Large intestine (tissue), 3 donors: ENCODE data around the gene MVK. TPM values are rescaled to one million over a fixed set of nuclear protein-coding genes. Genes with fewer than 3 reads are reported as not detected.

Source experiments
- DNase-seq, 2 donors: peaks; one replicate each; pipeline versions ENCODE4 v3.0.0 to v3.0.0-alpha.2; 2013
- H3K27ac ChIP-seq: one replicate; pipeline ENCODE4 v1.5.1; 2013; ENCODE audit warnings: low read length
- H3K27me3 ChIP-seq: 2 replicates; pipeline ENCODE4 v1.6.1; 2013; ENCODE audit warnings: low read length; ENCODE audit not compliant: control insufficient read depth, insufficient read depth
- H3K36me3 ChIP-seq: 2 replicates; pipeline ENCODE4 v1.6.1; 2013; ENCODE audit warnings: low read length; ENCODE audit not compliant: control insufficient read depth, insufficient read depth
- H3K4me1 ChIP-seq: one replicate; pipeline ENCODE4 v1.6.1; 2013; ENCODE audit warnings: low read length; ENCODE audit not compliant: control insufficient read depth, insufficient read depth
- H3K4me3 ChIP-seq: one replicate; pipeline ENCODE4 v1.5.1; 2013; ENCODE audit warnings: low read length
- H3K9me3 ChIP-seq: one replicate; pipeline ENCODE4 v1.6.1; 2013; ENCODE audit warnings: mild to moderate bottlenecking, low read depth, low read length, moderate library complexity; ENCODE audit not compliant: control insufficient read depth
- WGBS: methylation state at CpG from one replicate; pipeline ENCODE4 v1.1.5; 2013; ENCODE audit warnings: low lambda C conversion rate; ENCODE audit not compliant: insufficient coverage; 5-methylcytosine and 5-hydroxymethylcytosine counted together
- polyA plus RNA-seq: library from polyadenylated mRNA; unstranded; fragments of 120-200 nt; gene quantifications from one replicate; pipeline ENCODE4 v1.2.1, GENCODE V29; 2013

MVK gene
- polyA plus RNA-seq, 1 donor = 15.8 TPM

- H3K9me3 ChIP-seq = no peaks in the 10 kb centered on the region
- H3K4me3 ChIP-seq = no peak overlapping the region
- no peaks in the 10 kb centered on the region for H3K36me3 ChIP-seq
- H3K27ac ChIP-seq = no peak overlapping the region
- H3K27me3 ChIP-seq = peaks cover 3% of the 10 kb centered on the region
- DNase-seq = no peak
- no CpG with 5 or more reads among the region's 12 CpGs for whole genome bisulfite sequencing
- H3K4me1 ChIP-seq = peaks cover 6% of the 10 kb centered on the region
Observed at GRCh38 chr12:109625749-109626377, 52.3 kb downstream of the MVK start.

DNA sequence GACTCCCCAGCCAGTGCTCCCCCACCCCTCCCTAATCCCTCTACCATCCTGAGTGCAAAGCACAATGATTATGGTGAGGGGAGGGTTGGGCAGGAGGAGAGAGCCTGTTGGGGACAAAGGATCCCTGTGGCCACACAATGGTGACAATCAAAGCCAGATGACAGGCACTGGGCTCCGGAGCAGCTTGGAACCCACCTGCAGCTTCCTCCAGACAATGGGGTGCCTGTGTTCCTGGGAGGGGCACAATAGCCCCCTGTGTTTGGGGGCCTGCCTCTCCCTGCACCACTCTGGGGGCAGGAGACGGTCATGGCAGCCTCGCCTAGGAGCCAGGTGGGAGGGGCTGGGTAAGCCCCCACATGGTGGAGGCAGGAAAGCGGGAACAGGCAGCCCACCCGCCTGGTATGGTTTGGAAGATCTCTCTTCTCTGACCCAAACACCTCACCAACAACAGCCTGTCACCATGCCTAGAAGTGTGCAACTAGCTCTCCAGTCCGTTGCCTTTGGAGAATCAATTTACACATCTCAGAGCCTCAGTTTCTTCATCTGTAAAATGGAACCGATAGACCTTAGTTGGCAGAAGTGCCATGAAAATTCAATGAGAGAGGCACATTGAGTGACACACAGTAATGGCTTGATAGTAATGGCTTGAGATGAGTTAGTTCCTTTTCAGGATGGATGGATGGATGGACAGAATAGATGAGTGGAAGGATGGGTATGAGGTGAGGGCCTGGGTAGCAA is 53.0 kb downstream of the MVK start:
- H3K27ac ChIP-seq = no peak overlapping the region
- H3K4me1 ChIP-seq = peaks cover 6% of the 10 kb centered on the region
- DNase-seq = no peak
- H3K36me3 ChIP-seq = no peaks in the 10 kb centered on the region
- no peaks in the 10 kb centered on the region for H3K9me3 ChIP-seq
- peaks cover 3% of the 10 kb centered on the region for H3K27me3 ChIP-seq
- WGBS = no CpG with 5 or more reads among the region's 7 CpGs
- H3K4me3 ChIP-seq = no peak overlapping the region

- Histone ChIP-seq H3K36me3 (no peaks in the 10 kb centered on the region), H3K27ac (no peak overlapping the region), H3K9me3 (no peaks in the 10 kb centered on the region), H3K4me1 (peaks cover 7% of the 10 kb centered on the region), H3K27me3 (no peaks in the 10 kb centered on the region), H3K4me3 (no peak overlapping the region)
- no peak for DNase-seq
- no CpG with 5 or more reads among the region's 7 CpGs for WGBS
Observed at GRCh38 chr12:109627633-109628032, 54.0 kb downstream of the MVK start.

- Histone ChIP-seq H3K27ac (no peak overlapping the region), H3K4me1 (peaks cover 7% of the 10 kb centered on the region), H3K4me3 (no peak overlapping the region), H3K9me3 (peaks cover 4% of the 10 kb centered on the region), H3K36me3 (no peaks in the 10 kb centered on the region), H3K27me3 (no peaks in the 10 kb centered on the region)
- no peak for DNase-seq
- 80% methylated on average over 2 of the region's 5 CpGs for WGBS
Observed at GRCh38 chr12:109630107-109630506, 56.5 kb downstream of the MVK start.

- H3K27ac ChIP-seq = no peak overlapping the region
- peaks cover 10% of the 10 kb centered on the region for H3K9me3 ChIP-seq
- no CpG with 5 or more reads among the region's 13 CpGs for WGBS
- no peak for DNase-seq
- peaks cover 7% of the 10 kb centered on the region for H3K4me1 ChIP-seq
- H3K36me3 ChIP-seq = no peaks in the 10 kb centered on the region
- H3K27me3 ChIP-seq = no peaks in the 10 kb centered on the region
- no peak overlapping the region for H3K4me3 ChIP-seq
Observed at GRCh38 chr12:109630815-109631214, 57.2 kb downstream of the MVK start.

GRCh38 chr12:109631302-109631701 is 57.7 kb downstream of the MVK start:
- no peaks in the 10 kb centered on the region for H3K36me3 ChIP-seq
- no peak for DNase-seq
- H3K4me3 ChIP-seq = no peak overlapping the region
- no peak overlapping the region for H3K27ac ChIP-seq
- no CpG with 5 or more reads among the region's 5 CpGs for WGBS
- no peaks in the 10 kb centered on the region for H3K27me3 ChIP-seq
- H3K9me3 ChIP-seq = peaks cover 11% of the 10 kb centered on the region
- peaks cover 7% of the 10 kb centered on the region for H3K4me1 ChIP-seq

- H3K4me3 ChIP-seq = no peak overlapping the region
- no peaks in the 10 kb centered on the region for H3K27me3 ChIP-seq
- no peak overlapping the region for H3K27ac ChIP-seq
- no peaks in the 10 kb centered on the region for H3K36me3 ChIP-seq
- no peak for DNase-seq
- peaks cover 11% of the 10 kb centered on the region for H3K9me3 ChIP-seq
- WGBS = no CpG with 5 or more reads among the region's 3 CpGs
- H3K4me1 ChIP-seq = peaks cover 7% of the 10 kb centered on the region
Observed at GRCh38 chr12:109631751-109632150, 58.2 kb downstream of the MVK start.

GRCh38 chr12:109632342-109632741 is 58.7 kb downstream of the MVK start:
- Histone ChIP-seq H3K27ac (no peak overlapping the region), H3K4me1 (peaks cover 7% of the 10 kb centered on the region), H3K27me3 (no peaks in the 10 kb centered on the region), H3K9me3 (peaks cover 11% of the 10 kb centered on the region), H3K36me3 (no peaks in the 10 kb centered on the region), H3K4me3 (no peak overlapping the region)
- DNase-seq = peak in 1 of 2 donors; percentile 68
- WGBS = no CpG with 5 or more reads among the region's 8 CpGs

DNA sequence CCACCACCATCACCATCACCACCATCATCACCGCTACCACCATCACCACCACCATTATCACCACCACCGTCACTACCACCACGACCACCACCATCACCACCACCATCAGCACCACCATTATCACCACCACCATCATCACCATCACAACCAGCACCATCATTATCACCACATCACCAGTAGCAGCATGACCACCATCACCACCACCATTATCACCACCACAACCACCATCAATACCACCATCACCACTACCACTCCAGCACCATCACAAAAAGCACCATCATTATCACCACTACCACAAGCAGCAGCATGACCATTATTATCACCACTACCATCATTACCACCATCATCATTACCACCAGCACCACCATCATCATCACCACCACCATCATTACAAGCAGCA is 62.1 kb downstream of the MVK start:
- no peak overlapping the region for H3K4me3 ChIP-seq
- peaks cover 7% of the 10 kb centered on the region for H3K4me1 ChIP-seq
- H3K36me3 ChIP-seq = no peaks in the 10 kb centered on the region
- peaks cover 11% of the 10 kb centered on the region for H3K9me3 ChIP-seq
- no CpG with 5 or more reads among the region's 3 CpGs for WGBS
- H3K27ac ChIP-seq = no peak overlapping the region
- H3K27me3 ChIP-seq = no peaks in the 10 kb centered on the region
- no peak for DNase-seq

DNA sequence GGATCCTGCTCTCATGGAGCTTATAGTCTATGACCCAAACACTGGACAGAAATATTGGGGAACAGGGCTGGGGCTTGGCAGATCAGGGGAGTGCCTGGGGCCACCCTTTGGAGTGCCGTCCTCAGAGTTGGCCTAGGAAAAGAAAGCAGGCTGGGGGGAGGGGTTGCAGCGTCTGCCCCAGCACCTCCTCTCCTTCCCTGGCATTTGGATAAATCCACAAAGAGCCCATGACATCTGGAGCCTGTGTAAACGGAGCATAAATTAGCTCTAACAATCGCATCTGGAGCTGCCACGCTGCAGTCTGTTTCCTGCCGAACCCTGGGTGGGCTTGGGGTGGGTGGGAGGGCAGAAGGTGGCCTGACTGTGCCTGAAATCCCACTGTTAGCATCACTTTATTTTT is 63.8 kb downstream of the MVK start:
- Histone ChIP-seq H3K36me3 (no peaks in the 10 kb centered on the region), H3K27ac (no peak overlapping the region), H3K4me1 (peaks cover 3% of the 10 kb centered on the region), H3K4me3 (no peak overlapping the region), H3K27me3 (no peaks in the 10 kb centered on the region), H3K9me3 (peaks cover 11% of the 10 kb centered on the region)
- WGBS = no CpG with 5 or more reads among the region's 6 CpGs
- DNase-seq = no peak

- H3K4me3 ChIP-seq = no peak overlapping the region
- no CpG with 5 or more reads among the region's 3 CpGs for WGBS
- H3K9me3 ChIP-seq = peaks cover 11% of the 10 kb centered on the region
- no peaks in the 10 kb centered on the region for H3K36me3 ChIP-seq
- no peak overlapping the region for H3K27ac ChIP-seq
- no peaks in the 10 kb centered on the region for H3K27me3 ChIP-seq
- H3K4me1 ChIP-seq = no peaks in the 10 kb centered on the region
- no peak for DNase-seq
Observed at GRCh38 chr12:109637996-109638395, 64.4 kb downstream of the MVK start.
